Esophagus mucosa (tissue), 1 donor: ENCODE results near the gene NDUFB10. TPM values are rescaled to one million over a fixed set of nuclear protein-coding genes. Genes with fewer than 3 reads are reported as not detected.
"Not testable (repeated sequence)": the region's sequence is repeated elsewhere in the genome, so short reads cannot be mapped to it uniquely, and the experiment has no call there.

Experiments
- ATAC-seq: fragments of 200-7000 bp; cut with Tn5 transposase; one replicate; pipeline ENCODE4 v1.9.1; 2020
- total RNA-seq: library from RNA; stranded (reverse); gene quantifications from one replicate; pipeline ENCODE4 v1.2.4, GENCODE V29; 2023
- donor health status: DM: yes; HTN: yes; CAD: no.

Gene NDUFB10
- 115 TPM for total RNA-seq

DNA sequence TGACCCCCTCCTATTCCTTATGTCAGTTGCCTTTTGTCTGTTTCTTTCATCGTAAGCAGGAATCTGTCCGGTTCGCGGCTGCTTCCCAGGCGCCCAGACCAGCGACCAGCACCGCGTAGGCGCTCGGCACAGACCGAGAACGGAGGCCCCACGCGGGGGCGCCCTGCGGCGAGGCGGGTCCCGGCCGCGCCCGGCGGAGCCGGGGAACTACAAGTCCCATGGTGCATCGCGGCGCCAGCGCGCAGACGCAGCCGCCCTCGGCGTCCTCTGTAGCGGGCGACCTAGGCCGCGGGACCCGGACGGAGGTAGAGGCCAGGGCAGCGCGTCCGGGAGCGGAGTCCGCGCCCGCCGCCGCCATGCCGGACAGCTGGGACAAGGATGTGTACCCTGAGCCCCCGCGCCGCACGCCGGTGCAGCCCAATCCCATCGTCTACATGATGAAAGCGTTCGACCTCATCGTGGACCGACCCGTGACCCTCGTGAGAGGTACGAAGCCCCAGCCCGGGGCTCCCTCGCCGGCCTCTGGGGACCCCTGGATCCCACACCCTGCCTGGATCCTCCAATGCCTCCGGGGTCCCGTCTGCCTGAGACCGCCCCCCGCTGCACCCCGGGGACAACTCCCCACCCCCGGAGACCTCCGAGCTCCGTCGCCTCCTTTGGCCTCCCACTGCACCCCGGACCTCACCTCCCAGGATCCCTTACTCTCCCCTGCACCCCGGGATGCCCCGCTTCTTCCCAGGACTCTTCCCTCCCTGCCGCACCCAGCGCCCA is at the start of gene NDUFB10:
Gene NDUFB10, plus strand, starts transcription at position 270 of the 771 bp plus-strand sequence. Its CDS starts 87 bp downstream, at position 357.
- ATAC-seq: peak; percentile 83

DNA sequence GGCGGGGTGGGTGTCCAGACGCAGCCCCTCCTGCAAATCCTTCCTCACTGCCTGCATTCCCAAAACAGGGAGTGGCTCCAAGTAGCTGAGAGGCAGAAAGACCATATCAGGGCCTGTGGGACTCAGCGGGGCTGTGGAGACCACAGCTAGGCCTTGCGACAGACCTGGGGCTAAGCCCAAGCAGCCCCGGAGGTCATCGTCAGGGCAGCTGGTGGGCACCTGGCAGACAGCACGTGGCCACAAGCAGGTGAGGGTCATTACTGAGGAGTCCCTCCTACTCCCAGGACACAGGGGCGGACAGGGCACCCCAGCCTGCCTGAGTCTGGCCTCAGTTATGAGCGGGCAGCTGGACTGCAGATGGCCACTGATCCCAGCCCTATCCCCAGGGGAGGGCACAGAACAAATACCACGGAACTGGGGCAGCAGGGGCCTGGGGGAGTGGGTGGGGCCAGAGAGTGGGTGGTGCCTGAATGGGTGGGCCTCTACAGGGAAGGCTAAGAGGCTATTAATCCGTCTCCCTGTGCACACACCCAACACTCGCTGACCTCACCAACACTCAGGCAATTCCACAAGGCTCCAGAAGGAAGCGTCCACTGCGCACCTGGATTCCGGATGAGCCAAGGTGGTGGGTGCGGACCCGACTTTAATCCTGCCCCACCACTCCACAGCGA is 49.6 kb upstream of the NDUFB10 start:
- ATAC-seq: no peak

DNA sequence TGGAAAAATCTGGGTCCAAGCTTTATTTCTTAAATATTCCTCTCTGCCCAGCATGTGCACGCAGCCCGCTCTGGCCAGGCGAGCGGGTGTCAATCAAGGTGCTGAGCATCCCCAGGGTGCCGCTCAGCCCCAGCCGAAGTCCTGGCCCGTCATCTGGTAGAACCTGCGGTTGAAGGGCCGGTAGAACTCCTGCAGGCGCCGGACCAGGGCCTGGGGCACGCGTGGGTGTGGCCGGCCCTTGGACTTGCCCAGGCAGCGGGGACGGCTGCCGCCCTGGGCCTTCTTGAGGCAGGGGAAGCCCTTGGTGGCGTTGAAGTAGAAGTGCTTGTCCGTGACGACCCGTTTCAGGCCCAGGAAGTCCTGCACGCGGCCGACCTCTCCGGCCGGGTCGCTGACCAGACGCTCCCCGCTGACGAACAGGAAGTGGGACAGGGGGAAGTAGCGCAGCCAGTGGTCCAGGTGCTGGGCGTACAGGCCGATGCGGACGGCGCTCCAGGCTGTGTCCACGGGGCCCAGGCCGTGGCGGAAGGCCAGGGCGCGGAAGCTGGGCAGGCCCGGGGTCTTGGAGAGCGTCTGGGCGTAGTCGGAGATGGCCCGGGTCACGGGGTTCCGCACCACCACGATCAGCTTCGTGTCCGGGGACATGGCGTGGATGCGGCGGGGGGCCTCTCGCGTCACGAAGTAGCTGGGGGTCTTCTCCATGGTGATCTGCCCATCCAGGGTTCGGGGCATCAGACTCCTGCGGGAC is 47.7 kb upstream of the NDUFB10 start:
- no peak for ATAC-seq

DNA sequence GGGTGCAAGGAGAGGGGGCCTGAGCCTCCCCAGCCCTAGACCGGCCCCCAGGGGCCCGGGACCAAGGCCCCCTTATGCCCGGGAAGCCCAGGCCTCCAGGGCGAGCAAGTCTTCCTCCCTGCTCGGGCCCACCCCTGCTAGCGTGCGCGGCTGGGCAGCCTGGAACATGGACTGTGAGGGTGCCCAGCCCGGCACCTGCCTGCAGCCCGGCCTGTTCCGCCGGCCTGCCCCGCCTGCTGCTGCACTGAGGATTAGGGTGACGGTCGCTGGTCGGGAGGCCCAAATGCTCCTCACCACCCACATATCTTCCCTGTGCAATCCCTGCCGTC is 47.2 kb upstream of the NDUFB10 start:
- no peak for ATAC-seq

DNA sequence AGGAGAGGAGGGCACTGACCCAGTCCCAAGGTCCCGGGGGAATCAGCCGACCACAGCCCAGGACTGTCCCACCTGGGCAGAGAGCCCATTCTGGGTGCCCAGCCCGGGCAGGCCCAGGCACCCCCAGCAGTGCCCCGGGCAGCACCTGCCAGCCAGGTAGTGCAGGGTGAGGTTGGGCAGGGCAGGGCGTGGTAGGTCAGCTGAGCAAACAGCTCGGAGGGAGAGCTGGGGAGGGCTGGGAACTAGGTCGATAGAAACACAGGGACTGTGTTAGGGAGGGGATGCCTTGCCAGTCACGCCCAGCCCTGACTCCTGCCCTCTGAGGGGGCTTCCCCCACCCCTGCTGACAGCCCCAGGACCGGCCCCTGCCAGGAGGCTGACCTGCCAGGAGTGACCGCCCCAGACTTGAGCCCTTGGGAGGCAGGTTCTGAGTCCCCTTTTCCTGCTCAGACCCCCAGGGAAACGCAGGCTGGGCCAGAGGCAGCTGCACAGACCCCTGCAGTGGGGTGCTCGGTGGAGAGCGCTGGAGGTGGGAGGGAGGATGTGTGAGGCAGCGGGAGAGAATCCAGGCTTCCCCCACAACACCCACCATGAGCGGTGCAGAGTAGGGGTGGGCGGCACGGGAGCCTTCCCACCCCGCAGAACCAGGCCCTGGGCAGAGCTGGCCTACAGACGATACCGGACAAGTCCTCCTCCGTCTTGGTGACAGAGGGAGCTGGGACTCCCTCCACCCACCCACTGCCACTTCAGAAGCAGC is 45.8 kb upstream of the NDUFB10 start:
- ATAC-seq: peak; percentile 92

DNA sequence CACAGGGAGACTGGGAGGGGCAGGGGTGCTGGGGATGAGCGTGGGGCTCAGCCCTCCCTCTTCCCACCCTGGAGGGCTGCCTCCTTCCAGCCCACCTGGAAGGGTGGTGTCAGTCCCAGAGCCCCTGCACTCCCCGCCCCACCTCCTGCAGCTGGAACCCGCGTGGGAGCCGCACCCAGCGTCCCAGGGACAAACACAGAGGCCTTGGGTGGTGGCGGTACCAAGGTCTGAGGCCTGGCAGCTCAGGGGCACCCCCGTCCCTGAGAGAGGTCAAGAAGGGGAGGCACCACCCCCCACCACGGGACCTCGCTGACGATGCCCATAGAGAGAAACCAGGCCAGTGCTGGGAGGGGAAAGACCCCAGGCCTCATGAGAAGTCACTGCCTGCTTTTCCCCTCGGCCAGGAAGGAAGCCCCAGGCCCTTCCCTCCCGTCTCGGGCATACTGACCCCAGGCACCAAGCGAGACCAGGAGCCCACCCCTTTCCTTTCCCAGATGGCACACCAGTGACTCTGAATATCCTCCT is 45.2 kb upstream of the NDUFB10 start:
- no peak for ATAC-seq

DNA sequence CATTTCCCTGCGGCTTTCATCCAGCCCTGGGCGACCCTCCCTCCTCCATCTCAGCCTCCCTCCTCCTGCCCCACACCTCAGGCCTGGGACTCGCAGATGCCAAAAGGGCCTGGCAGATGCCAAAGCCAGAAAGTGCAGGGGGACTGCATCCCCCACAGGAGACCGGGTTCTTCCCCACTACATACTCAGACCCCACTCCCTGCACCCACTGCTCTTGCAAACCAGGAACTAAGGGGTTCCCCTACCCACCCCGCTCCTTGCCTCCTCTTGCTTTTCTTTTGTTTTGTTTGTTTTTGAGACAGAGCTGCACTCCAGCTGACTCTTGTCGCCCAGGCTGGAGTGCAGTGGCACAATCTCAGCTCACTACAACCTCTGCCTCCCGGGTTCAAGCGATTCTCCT is 44.4 kb upstream of the NDUFB10 start:
- ATAC-seq: no peak

DNA sequence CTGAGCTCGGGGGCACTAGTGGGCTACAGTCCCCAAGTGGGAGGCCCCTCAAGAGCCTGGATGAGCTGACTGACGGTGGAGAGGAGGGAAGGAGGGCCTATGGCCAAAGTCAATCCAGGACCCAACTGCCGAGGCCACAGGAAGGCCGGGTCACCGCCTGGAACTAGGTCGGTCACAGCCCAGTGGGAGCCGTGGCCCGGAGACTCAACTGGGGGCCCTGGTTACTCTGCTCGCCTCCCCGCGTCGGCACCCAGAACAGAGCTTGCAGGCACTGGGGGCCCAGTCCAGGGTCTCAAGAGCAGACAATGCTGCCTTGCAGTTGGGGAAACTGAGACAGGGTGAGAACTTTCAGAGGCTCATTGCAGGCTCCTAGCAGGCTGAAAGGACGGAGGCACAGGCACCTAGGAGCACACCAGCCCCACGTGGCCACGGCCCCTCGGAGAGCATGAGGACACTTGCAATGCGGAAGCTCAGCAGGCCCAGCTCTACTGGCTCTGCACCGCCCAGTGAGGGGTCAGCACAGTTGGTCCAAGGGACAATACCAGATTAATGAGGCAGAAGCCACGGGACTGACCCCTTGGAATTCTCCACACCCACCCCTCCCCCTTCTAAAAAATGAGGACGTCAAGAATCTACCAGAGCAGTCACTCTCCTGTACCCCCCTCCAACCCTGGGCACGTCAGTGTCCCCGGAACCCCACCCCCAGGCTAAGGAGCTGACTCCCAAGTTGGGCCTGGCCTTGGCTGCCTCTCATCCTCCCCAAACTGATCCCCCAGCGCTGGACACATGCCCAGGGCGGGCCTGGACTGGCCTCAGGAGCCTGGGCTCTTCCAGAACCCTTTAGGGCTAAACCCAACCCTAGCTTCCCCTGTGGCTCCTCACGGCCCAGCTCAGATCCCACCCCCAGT is 43.4 kb upstream of the NDUFB10 start:
- ATAC-seq: no peak

DNA sequence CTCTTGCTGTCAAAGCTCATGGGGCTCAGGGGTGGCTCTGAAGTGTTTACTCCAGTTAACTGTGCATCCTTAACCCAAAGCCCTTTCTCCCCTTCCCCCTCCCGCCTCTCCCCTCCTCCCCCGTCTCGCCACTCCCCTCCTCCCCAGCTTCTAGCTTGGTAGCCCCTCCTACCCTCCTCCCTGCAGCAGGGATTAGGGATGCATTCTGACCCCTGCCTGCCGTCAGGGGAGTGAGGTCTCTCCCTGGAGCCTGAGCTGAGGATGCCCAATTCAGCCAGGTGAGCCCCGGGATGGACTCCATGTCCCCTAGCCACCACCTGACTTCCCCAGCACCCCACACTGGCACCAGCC is 42.7 kb upstream of the NDUFB10 start:
- ATAC-seq: no peak

DNA sequence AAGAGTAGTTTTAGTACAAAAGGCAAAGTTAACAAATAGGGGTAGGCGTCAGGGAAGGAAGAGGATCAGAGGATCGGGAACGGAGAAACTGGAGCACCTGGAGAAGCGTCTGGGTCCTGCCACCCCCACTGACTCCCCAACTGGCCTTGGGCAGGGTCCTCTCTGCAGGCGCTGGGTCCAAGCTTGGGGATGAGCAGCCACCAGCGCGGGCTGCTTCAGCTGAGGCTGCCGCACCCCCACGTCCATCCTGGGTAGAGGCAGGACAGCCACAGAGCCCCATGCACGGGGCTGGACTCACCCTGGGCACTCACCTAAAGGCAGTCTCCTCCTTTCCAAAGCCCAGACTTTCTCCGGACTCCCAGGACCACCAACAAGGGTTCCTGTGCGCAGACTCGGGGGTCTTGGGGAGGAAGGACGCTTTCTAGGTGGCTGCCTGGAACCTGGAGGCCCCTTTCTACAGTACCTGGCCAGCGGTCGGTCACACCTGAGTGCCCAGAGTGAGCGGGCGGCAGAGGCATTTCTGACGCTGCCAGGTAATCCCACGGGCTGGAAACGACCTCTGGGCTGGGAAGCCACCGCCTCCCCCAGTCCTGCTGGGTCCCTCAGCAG is 42.2 kb upstream of the NDUFB10 start:
- ATAC-seq: no peak

DNA sequence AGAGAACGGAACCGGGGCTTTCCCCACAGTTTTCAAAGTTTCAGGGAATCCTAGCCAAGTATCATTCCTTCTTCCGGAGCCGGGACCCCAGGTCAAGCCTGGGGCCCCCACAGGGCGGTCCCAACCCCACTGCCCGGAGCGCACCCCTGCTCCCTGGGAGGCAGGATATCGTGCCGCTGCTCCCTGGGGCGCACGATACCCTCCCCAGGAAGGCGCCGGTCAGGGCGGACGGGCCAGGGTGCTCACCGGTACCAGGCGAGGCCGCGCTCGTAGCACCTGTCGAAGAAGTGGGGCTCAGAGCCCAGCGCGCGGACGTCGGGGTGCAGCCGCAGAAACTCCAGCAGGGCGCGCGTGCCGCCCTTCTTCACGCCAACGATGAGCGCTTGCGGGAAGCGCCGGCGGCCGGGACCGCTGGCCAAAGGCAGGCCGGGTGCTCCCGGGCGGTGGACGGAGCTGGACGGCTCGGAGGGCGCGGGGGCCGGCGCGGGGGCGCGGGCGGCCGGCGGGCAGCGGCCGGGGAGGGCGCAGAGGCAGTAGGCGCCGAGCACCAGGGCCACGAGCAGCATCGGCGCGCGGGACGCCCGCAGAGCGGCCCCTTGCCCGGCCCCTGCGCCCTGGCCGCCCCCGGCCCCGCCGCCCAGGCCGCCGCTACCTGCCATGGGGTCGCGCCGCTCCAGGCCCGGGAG is 41.5 kb upstream of the NDUFB10 start:
- no peak for ATAC-seq

DNA sequence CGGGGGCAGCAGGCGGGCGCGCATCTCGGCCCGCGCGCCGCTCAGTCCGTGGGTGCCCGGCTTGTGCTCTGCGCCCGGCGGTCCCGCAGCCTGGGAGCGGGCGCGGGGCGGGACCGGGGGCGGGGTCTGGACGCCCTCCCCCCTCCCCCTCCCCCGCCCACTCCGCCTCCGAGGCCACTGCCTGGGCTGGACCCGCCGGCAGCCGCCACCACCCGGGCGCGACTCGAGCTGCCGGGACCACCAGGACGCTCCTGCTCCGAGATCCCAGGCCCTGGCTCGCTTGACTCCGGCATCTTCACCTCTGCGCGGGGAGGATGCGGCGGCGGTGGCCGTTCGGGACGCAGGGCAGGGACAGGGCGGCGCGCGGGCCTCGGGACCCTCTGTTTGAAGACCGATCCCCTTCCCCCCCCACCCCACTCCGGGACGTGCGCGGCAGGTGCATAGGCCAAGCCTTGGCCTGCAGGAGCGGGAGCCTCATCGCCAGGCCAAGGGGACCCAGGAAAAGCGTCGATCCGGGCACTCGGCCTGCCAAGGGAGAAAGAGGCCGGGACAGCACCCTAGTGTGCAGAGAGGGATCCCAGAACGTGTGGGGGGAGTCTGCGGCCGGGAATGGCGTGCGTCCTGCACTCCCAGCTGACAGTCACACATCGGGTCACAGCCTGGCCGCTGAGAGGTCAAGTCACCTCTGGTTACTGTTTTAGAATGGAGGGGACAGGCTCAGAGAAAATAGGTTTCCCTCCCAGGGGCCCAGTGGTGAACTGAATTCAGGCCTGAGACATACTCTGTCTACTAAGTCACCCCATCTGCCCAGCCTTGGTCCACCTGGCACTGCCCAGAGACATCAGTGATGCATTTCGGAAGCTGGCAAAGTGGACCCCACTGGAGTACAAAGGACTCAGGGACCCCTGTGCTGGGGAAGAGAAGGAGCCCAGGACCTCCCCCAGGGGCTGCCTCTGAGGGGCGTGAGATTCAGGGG is 40.7 kb upstream of the NDUFB10 start, which contains the start of gene HS3ST6:
Gene HS3ST6, minus strand, starts transcription at position 65 of the 976 bp plus-strand sequence. CDS start 92 bp downstream, outside the sequence.
- ATAC-seq: no peak

DNA sequence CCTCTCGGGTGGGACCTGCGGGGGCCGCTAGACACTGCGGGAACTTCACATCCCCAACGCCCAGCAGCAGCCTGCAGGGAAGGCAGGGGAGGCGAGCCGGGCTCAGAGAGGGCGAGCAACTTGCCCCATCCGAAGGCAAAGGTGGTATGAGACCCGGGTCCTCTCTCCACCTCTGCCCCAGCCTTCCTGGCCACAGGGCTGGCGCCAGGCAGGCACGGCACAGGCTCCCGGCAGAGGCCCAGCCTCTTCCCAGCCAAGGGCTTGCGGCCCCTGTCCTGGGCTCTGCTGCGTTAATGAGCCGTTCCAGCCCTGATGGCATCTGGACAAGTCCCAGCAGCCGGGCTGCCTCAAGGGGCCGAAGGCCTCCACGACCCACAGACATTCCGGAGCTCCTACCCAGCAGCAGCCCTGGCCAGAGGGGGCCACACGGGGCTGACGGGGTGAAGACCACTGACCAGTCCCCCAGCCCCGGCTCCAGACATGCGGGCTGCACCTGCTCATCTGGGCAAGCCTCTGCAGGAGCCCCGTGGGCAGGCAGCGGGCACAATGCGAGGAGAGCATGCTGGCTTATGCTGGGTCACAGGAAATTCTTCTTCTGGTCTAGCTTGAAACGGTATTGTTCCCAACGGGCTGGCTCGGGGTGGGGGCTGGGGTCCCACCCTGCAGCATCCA is 39.9 kb upstream of the NDUFB10 start:
- no peak for ATAC-seq

DNA sequence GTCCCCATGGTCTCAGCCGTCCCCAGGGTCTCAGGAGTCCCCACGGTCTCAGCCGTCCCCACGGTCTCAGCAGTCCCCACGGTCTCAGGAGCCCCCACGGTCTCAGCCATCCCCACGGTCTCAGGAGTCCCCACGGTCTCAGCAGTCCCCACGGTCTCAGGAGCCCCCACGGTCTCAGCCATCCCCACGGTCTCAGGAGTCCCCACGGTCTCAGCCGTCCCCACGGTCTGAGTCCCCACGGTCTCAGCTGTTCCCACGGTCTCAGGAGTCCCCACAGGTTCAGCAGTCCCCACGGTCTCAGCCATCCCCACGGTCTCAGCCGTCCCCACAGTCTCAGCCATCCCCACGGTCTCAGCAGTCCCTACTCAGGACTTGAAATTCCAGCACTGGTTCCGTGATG is 39.2 kb upstream of the NDUFB10 start:
- ATAC-seq: not testable (repeated sequence)

DNA sequence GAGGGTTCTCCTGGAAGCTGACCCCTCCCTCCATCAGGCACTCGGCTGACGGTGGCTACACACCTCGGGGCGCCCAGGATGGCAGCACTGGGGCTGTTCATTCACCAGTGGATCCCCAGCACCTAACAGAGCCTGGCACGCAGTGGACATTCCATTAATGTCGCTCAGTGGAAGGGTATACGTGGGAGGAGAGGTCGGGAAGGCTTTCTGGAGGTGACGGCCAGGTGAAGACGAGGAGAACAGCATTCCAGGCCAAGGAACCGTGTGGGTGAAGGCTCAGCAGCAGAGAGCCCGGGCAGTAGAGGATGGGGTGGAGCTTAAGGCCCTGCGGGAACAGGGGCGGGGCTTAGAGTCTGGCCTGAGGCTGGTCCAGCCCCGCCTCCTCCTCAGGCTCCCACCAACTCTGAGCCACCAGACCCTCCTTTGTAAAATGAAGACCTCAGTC is 38.6 kb upstream of the NDUFB10 start:
- ATAC-seq: no peak

DNA sequence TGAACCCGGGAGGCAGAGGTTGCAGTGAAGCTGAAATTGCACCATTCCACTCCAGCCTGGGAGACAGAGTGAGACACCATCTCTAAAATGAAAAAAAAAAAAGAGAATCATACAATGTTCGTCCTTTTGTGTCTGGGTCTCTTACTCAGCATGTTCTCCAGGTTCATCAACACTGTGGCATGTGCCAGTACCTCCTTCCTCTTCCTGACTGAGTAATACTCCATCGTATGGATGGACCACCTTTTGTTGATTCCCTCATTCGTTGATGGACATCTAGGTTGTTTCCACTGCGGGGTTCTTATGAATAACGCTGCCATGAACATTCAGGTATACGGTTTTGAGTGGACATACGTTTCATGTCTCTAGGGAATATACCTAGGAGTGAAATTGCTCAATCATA is 37.0 kb upstream of the NDUFB10 start:
- no peak for ATAC-seq

DNA sequence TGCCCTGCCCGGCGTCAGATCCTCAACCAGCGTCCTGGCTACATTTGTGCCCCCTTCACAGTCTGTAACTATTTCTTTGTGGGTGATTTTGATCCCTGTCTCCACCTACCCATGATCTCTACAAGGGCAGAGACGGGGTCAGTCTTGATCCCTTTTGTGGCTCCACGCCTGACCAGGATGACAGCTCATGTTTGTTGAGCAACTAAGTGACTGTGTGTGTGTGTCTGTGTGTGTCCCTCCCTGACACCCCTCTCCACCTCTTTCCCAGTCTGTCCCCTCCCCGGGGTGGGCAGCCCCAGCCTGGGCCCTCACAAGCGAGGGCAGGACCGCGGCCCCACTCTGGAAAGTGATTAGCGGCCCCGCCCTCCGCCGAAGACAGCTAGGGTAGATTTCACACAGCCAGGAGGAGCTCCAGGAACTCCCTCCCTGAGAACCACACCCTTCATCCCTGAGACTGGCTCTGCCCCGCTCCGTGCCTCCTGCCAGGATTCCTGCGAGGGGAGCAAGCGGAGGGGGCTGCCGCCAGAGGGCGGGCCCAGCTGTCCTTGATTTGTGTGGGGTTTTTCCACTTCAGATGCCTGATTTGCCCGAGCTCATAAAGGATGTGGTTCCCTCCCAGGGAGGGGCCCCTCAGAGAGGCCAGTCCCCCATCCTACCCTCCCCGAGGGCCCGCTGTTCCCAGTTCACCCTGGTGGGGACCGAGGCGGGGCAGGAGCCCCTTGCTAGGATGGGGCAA is 35.9 kb upstream of the NDUFB10 start:
- ATAC-seq: peak; percentile 65

DNA sequence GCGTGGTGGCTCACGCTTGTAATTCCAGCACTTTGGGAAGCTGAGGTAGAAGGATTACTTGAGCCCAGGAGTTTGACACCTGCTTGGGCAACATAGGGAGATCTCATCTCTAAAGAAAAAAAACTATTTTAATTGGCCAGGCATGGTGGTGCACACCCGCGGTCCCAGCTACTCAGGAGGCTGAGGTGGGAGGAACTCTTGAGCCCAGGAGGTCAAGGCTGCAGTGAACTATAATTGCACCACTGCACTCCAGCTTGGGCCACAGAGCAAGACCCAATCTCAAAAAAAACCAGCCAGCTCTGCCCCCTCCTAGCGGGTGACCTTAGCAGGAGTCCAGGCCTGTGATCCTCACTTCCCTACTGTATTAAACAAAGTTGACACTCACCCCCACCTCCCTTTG is 35.2 kb upstream of the NDUFB10 start:
- no peak for ATAC-seq
